Omental fat pad (tissue), 4 donors: Measurements from ENCODE around the gene RSPH4A. TPM values are rescaled to one million over a fixed set of nuclear protein-coding genes. Genes with fewer than 3 reads are reported as not detected.
"Not testable (repeated sequence)": the region's sequence is repeated elsewhere in the genome, so short reads cannot be mapped to it uniquely, and the experiment has no call there.

Experiments used
- ATAC-seq: fragments of 150-250 bp; one replicate; pipeline ENCODE4 v1.9.1; 2016; ENCODE audit warnings: mild to moderate bottlenecking, moderate library complexity; ENCODE audit not compliant: low FRiP score
- DNase-seq: peaks from one replicate; pipeline ENCODE4 v3.0.0-alpha.2; 2019; ENCODE audit warnings: low spot score
- CTCF ChIP-seq, 3 donors: fragments of 450-650 bp; IDR thresholded peaks; one replicate each; pipeline ENCODE4 v1.5.1; 2016 to 2017; ENCODE audit warnings: antibody characterized with exemption in 3 of 3, mild to moderate bottlenecking in 3 of 3, moderate library complexity in 2 of 3
- total RNA-seq, 4 donors: library from RNA; depleted of rRNA; stranded (reverse); fragments of >200 nt; gene quantifications; one replicate each; pipeline ENCODE4 v1.1.0, GENCODE V29; 2016

The RSPH4A gene
- total RNA-seq, 4 donors from 2014 or later: 0.47 to 2.0 (median 0.84) TPM; not detected in 1

- TF ChIP-seq CTCF (IDR thresholded peaks at IDR 0.05): no peak
- DNase-seq (no peak), ATAC-seq (no peak)
Observed at GRCh38 chr6:116661594-116661993, 45.3 kb downstream of the RSPH4A start.

- TF ChIP-seq CTCF (IDR thresholded peaks at IDR 0.05): no peak
- ATAC-seq (no peak), DNase-seq (no peak)
Observed at GRCh38 chr6:116662202-116662601, 45.9 kb downstream of the RSPH4A start.

- TF ChIP-seq CTCF (IDR thresholded peaks at IDR 0.05): no peak
- DNase-seq (no peak), ATAC-seq (no peak)
Observed at GRCh38 chr6:116663308-116663707, 47.0 kb downstream of the RSPH4A start.

GRCh38 chr6:116664169-116664568 is 47.9 kb downstream of the RSPH4A start:
- DNase-seq, ATAC-seq: not testable (repeated sequence)

GRCh38 chr6:116665464-116665863 is 49.2 kb downstream of the RSPH4A start:
- no peak for ATAC-seq
- DNase-seq: no peak
- TF ChIP-seq CTCF (IDR thresholded peaks at IDR 0.05): no peak

GRCh38 chr6:116666869-116667268 is 50.6 kb downstream of the RSPH4A start:
- TF ChIP-seq CTCF (IDR thresholded peaks at IDR 0.05): no peak
- no peak for ATAC-seq
- no peak for DNase-seq

GRCh38 chr6:116667623-116668022 is 51.3 kb downstream of the RSPH4A start:
- TF ChIP-seq CTCF (IDR thresholded peaks at IDR 0.05): no peak
- no peak for ATAC-seq
- DNase-seq: no peak

- ATAC-seq (no peak), DNase-seq (no peak)
- TF ChIP-seq CTCF (IDR thresholded peaks at IDR 0.05): no peak
Observed at GRCh38 chr6:116672306-116672705, 56.0 kb downstream of the RSPH4A start.
